C4-2B (cell line): ENCODE data around the gene MSI2.

ENCODE experiments used
- H3K27ac ChIP-seq: fragments of 450-650 bp; 2 replicates; pipeline ENCODE4 v1.5.1; 2017
- ZFX ChIP-seq: fragments of 450-650 bp; IDR thresholded peaks from 2 replicates; pipeline ENCODE4 v1.6.1; 2017
- TF ChIP-seq, protein P1 (sequence below): fragments of 450-650 bp; conservative IDR thresholded peaks from 2 replicates; pipeline ENCODE4 v1.5.1; 2017; ENCODE audit warnings: mild to moderate bottlenecking

The MSI2 gene

DNA sequence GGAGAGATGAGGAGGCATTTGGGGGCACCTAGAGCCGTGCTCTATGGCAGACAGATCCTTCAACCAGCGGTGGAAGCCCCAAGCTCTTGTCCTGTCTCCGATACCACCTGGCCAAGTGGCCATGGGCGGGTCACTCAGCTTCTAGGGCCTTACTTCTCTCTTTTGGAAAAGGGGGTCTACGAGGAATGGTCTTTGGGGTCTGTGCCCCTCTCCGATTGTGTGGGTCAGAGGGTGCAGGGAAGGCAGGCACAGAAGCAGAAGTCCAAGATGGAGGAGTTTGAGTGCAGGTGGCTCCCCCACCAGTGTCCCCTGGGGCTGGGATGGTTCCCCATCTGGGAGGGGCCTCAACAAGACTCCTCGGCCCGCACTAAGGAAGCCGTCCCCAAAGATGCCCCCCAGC lies 372.1 kb downstream of the MSI2 start:
- H3K27ac ChIP-seq = no peak overlapping the region
- TF ChIP-seq, protein P1, sequence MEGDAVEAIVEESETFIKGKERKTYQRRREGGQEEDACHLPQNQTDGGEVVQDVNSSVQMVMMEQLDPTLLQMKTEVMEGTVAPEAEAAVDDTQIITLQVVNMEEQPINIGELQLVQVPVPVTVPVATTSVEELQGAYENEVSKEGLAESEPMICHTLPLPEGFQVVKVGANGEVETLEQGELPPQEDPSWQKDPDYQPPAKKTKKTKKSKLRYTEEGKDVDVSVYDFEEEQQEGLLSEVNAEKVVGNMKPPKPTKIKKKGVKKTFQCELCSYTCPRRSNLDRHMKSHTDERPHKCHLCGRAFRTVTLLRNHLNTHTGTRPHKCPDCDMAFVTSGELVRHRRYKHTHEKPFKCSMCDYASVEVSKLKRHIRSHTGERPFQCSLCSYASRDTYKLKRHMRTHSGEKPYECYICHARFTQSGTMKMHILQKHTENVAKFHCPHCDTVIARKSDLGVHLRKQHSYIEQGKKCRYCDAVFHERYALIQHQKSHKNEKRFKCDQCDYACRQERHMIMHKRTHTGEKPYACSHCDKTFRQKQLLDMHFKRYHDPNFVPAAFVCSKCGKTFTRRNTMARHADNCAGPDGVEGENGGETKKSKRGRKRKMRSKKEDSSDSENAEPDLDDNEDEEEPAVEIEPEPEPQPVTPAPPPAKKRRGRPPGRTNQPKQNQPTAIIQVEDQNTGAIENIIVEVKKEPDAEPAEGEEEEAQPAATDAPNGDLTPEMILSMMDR = no peak
- TF ChIP-seq ZFX = no peak

DNA sequence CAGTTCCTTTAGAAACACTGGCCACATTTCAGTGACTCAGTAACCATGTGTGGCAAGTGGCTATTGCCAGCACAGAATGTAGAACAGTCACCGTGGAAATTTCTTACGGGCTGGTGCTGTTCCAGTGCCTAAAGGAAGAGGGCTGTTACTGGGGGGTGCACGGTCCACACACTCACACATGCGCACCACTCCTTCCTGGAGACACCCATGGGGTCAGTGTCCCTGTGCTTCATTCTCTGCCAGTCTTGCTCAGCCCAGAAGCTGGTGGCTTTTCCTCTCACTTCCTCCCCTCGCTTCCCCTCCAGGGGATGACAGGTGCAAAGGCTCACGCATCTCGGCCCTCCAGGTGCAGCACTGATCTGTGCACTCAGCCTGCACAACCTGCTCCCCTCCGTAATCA lies 373.1 kb downstream of the MSI2 start:
- no peak for TF ChIP-seq ZFX
- TF ChIP-seq, protein P1 = no peak
- no peak overlapping the region for H3K27ac ChIP-seq

DNA sequence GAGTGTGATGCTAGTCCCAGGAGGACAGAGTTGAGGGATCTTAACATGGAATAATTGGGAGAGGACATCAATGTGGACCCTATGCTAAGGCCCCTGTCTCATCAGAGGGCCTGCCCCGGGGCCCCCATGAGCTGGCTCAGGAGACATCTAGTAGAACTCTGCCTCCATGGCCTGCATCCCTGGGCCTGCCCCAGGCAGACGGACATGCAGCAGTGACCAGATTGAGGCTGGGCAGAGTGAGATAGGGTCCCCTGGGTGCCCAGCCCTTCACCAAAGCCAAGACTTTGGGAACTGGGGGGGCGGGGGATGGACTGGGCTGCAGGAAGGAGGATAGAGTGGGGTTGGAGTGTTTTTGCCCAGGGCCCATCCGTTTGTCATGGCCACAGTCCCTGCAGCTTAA lies 373.6 kb downstream of the MSI2 start:
- no peak overlapping the region for H3K27ac ChIP-seq
- no peak for TF ChIP-seq ZFX
- TF ChIP-seq, protein P1 = no peak

DNA sequence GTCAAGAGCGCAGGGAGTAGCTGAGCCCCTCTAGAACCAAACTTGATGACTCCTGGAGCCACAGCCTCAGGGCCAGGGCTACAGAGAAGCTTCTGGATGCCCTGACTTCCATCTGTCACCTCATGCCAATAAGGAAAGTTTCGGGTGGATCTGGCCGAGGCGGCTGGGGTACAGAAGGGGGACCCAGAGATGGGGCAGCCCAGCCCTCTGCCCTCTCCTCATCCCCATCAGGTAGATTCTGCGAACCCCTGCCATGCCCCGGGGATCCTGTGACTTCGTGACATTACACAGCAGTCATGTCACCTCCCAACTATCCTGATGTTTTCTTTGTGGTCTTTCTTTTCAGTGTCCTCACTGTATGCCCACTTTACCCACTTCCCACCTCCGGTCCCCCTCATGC lies 374.4 kb downstream of the MSI2 start:
- no peak overlapping the region for H3K27ac ChIP-seq
- TF ChIP-seq, protein P1 = no peak
- TF ChIP-seq ZFX = no peak

DNA sequence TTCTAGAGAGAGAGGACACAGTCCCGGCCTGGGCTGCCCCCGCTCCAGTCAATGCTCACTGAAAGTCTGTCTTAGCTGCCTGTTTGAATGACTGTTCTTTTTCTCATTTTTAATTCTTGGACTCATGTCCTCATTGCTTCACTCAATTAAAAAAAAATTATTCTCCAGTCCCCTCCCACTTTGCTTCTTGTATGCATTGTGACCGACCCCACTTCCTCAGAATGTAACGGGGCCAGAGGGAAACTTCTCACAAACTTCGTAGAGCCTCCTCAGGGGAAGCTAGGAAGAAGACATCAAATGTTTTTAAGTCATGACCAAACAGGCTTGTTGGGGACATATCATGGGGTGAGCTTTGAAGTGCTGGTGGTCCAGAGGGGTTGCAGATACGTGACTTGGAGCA lies 375.5 kb downstream of the MSI2 start:
- no peak overlapping the region for H3K27ac ChIP-seq
- TF ChIP-seq ZFX = no peak
- TF ChIP-seq, protein P1 = no peak

DNA sequence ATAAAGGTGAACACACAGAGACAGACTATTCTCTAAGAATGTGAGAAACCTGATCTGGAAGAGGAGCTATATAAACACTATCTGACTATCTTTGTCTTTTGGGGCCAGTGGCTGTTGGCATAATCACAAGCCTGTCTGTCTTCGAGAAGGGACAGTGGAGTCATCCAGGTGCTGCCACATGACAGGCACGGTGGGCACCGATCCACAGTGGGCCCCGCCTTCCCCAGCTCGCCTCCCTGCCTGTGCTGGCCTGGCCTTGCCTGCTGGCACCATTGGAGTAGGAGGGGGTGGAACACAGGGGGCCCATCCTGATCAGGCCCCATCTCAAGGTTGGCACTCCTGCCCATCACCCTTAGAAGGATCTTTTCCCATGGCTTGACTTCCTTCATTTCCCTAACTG lies 376.0 kb downstream of the MSI2 start:
- TF ChIP-seq, protein P1 = no peak
- TF ChIP-seq ZFX = no peak
- H3K27ac ChIP-seq = no peak overlapping the region

DNA sequence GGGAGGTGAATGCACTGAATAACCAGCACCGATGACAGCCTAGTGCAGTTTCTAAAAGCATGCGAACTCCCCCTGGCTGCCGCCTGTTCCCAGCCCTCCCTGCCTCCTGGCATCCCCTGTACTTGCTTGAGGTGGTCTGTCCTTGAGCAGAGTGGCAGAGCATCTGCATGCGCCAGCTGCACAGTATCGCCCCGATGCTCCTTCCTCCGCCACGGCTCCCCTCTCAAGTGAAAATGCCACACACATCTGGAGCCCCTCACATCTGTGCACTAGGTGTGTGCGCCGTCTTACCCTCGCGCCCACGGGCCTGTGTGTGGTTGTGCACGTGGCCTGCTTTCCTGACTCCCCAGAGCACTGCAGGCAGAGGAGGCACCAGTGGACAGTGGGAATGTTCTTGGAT lies 376.9 kb downstream of the MSI2 start:
- TF ChIP-seq, protein P1 = no peak
- TF ChIP-seq ZFX = no peak

More for the DNA sequence above, 376.9 kb downstream of the MSI2 start:
- H3K27ac ChIP-seq = no peak overlapping the region
